B cell (primary cell): ENCODE measurements around the gene MYL7. TPM values are rescaled to one million over a fixed set of nuclear protein-coding genes. Genes with fewer than 3 reads are reported as not detected.

ENCODE experiments used
- ATAC-seq: fragments of 200-7000 bp; cut with Tn5 transposase; one replicate; pipeline ENCODE4 v1.10.0; 2021; ENCODE audit warnings: low read depth, mild to moderate bottlenecking, moderate number of reproducible peaks, moderate library complexity
- CTCF ChIA-PET: fragments of 350-600 bp; sonication (Branson Sonifier 250); formaldehyde crosslinking; loops from one replicate; lab custom pipeline; 2021; ENCODE audit warnings: antibody characterized with exemption, inconsistent platforms; lab: Charles Lee
- POLR2A ChIA-PET: fragments of 350-600 bp; sonication (Branson Sonifier 250); formaldehyde crosslinking; loops from one replicate; lab custom pipeline; 2021; ENCODE audit warnings: antibody characterized with exemption; lab: Charles Lee
- DNase-seq: peaks from one replicate; pipeline ENCODE4 v3.0.0; 2013
- H2AFZ ChIP-seq: 2 replicates; pipeline ENCODE4 v1.6.1; 2012; ENCODE audit warnings: mild to moderate bottlenecking, low read depth, low read length; ENCODE audit not compliant: insufficient read depth, poor library complexity, severe bottlenecking
- H3K27ac ChIP-seq, 2 donors: 1 replicate in 1 of 2; 2 replicates in 1 of 2; pipeline ENCODE4 v1.5.1; 2012 to 2013; ENCODE audit warnings: low read length in 2 of 2, mild to moderate bottlenecking in 2 of 2, moderate library complexity in 1 of 2
- H3K27me3 ChIP-seq, 4 experiments: fragments of 200-600 bp in 1 of 4; sonication (generic) in 1 of 4; replicated peaks in 1 of 4; 1 replicate in 2 of 4; 2 replicates in 2 of 4; pipeline versions ENCODE4 v1.6.1 to v1.7.0; 2013 to 2016; ENCODE audit warnings: low read length in 3 of 4, mild to moderate bottlenecking in 2 of 4, mixed read lengths in 1 of 4, moderate library complexity in 1 of 4; ENCODE audit not compliant: insufficient read depth in 4 of 4, control insufficient read depth in 3 of 4; ENCODE audit errors: control extremely low read depth in 1 of 4
- H3K36me3 ChIP-seq, 2 experiments: replicated peaks in 1 of 2; 1 replicate in 1 of 2; 2 replicates in 1 of 2; pipeline versions ENCODE4 v1.6.1 to v1.7.1; 2013; ENCODE audit warnings: low read length in 1 of 2; ENCODE audit not compliant: insufficient read depth in 2 of 2, control insufficient read depth in 1 of 2; ENCODE audit errors: control extremely low read depth in 1 of 2, extremely low read depth in 1 of 2
- H3K4me1 ChIP-seq, 2 donors: fragments of 200-600 bp in 1 of 2; sonication (generic) in 1 of 2; 1 replicate in 1 of 2; 2 replicates in 1 of 2; pipeline versions ENCODE4 v1.5.1 to v1.6.1; 2013 to 2017; ENCODE audit warnings: low read length in 2 of 2; ENCODE audit not compliant: control insufficient read depth in 2 of 2, insufficient read depth in 2 of 2
- H3K4me2 ChIP-seq: replicated peaks from 2 replicates; pipeline ENCODE3; 2012; ENCODE audit warnings: mild to moderate bottlenecking, low read depth, low read length; ENCODE audit not compliant: poor library complexity, severe bottlenecking
- H3K4me3 ChIP-seq, 5 experiments: fragments of 200-600 bp in 1 of 5; sonication (generic) in 1 of 5; 1 replicate in 3 of 5; 2 replicates in 2 of 5; pipeline versions ENCODE4 v1.5.1 to v1.7.0; 2011 to 2016; ENCODE audit warnings: low read length in 4 of 5, mild to moderate bottlenecking in 4 of 5, low read depth in 2 of 5, control low read depth in 1 of 5, moderate library complexity in 1 of 5; ENCODE audit not compliant: insufficient read depth in 1 of 5; ENCODE audit errors: control extremely low read depth in 1 of 5, extremely low read depth in 1 of 5
- H3K79me2 ChIP-seq: fragments of 200-600 bp; sonication (generic); one replicate; pipeline ENCODE4 v1.6.0; 2016; ENCODE audit warnings: low read length; ENCODE audit not compliant: control insufficient read depth, insufficient read depth
- H3K9ac ChIP-seq: fragments of 200-600 bp; sonication (generic); 2 replicates; pipeline ENCODE4 v1.6.1; 2017; ENCODE audit warnings: mild to moderate bottlenecking, low read length, moderate library complexity
- H3K9me3 ChIP-seq, 3 donors: one replicate each; pipeline versions ENCODE4 v1.6.1 to v1.7.1; 2013; ENCODE audit warnings: low read length in 2 of 3; ENCODE audit not compliant: control insufficient read depth in 2 of 3, insufficient read depth in 1 of 3; ENCODE audit errors: control extremely low read depth in 1 of 3
- H4K20me1 ChIP-seq: 2 replicates; pipeline ENCODE4 v1.6.0; 2012; ENCODE audit warnings: mild to moderate bottlenecking, low read length; ENCODE audit not compliant: insufficient read depth, control insufficient read depth, poor library complexity, severe bottlenecking
- H3K27ac Mint-ChIP-seq: one replicate; pipeline ENCODE4 v1.8.0; 2021; ENCODE audit warnings: mixed read lengths
- H3K27me3 Mint-ChIP-seq: one replicate; pipeline ENCODE4 v1.8.0; 2021; ENCODE audit warnings: mixed read lengths
- H3K4me1 Mint-ChIP-seq: one replicate; pipeline ENCODE4 v1.8.0; 2021; ENCODE audit warnings: mixed read lengths
- H3K4me3 Mint-ChIP-seq: one replicate; pipeline ENCODE4 v1.8.0; 2021; ENCODE audit warnings: mixed read lengths
- H3K9me3 Mint-ChIP-seq: one replicate; pipeline ENCODE4 v1.8.0; 2022; ENCODE audit warnings: mixed read lengths; ENCODE audit not compliant: insufficient read depth
- EZH2 ChIP-seq: IDR thresholded peaks from 2 replicates; pipeline ENCODE4 v1.6.1; 2012; ENCODE audit warnings: borderline replicate concordance, low read depth, mild to moderate bottlenecking, moderate library complexity, low read length; ENCODE audit not compliant: insufficient read depth, poor library complexity, severe bottlenecking
- WGBS: methylation state at CpG from one replicate; pipeline ENCODE4 v1.1.5; 2013; ENCODE audit warnings: missing lambda C conversion rate; ENCODE audit not compliant: insufficient coverage; 5-methylcytosine and 5-hydroxymethylcytosine counted together
- intact Hi-C: fragments of 100-400 bp; cut with micrococcal nuclease; formaldehyde crosslinking; loops from one replicate; pipeline ENCODE4 v1.10.0; 2022
- polyA plus RNA-seq: library from polyadenylated mRNA; depleted of rRNA; stranded (reverse); fragments of >200 nt; gene quantifications from 2 replicates; pipeline ENCODE4 v1.2.3, GENCODE V29; 2012
- total RNA-seq, 2 donors: library from RNA; stranded (reverse); fragments of 120-200 nt in 1 of 2; gene quantifications; 1 replicate in 1 of 2; 2 replicates in 1 of 2; pipeline versions ENCODE4 v1.2.3 to v1.2.4, GENCODE V29; 2013 to 2022
- TF ChIP-seq, protein P1 (sequence below): fragments of 200-600 bp; IDR thresholded peaks from one replicate; pipeline ENCODE4 v1.8.0; 2022; ENCODE audit warnings: antibody characterized with exemption, mild to moderate bottlenecking

Gene MYL7
- total and polyA plus RNA-seq, 2 donors (not counting 1 experiment from before 2014, with no cell fraction given), result not detected

DNA sequence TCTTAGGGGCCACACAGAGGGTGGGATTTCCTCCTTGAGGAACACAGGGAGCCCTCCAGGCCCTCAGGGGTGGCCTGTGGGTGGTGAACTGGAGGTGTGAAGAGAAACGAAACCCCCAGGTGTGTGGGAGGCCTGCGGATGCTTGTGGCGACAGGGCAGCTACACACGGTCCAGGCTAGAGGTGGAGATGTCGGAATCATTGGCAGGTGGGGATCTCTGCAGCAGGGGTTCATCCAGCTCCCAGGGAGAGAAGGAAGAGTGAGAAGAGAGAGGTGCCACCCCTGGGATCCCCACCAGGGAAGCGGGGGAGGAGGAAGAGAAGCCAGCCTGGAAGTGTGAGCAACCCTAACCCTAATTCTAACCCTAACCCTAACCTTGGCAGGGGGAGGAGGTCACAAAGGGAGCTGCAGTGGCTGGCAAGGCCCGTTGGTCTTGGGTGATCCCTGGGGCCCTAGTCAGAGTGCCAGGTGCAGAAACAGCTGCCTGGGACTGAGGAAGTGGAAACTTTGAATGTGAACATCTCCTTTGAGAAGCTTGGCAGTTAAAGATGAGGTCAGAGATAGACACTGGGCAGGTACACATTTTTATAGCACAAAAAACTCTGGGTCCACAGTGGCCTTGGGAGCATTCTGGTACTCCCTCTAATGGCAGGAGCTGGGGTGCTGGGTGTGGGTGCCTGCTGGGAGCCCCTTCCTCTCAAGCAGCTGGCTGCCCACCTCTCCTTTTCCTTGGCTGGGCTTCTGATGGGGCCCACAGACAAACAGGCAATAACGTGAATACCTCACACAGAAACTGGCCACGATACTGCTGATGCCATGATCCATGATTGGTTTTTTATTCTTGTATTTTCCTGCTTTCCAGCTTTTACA is 43.8 kb downstream of the MYL7 start:
- peak; percentile 80 for DNase-seq
- peaks cover 77% of the 10 kb centered on the region for H3K4me1 Mint-ChIP-seq
- H3K4me2 ChIP-seq, result peak overlapping the region; percentile 57
- ATAC-seq, result peak; percentile 87
- H4K20me1 ChIP-seq, result no peaks in the 10 kb centered on the region
- H3K27me3 ChIP-seq, result no peaks in the 10 kb centered on the region
- H3K4me3 ChIP-seq, result no peak overlapping the region
- H3K9ac ChIP-seq, result no peak overlapping the region
- no peak for TF ChIP-seq EZH2
- TF ChIP-seq, protein P1, sequence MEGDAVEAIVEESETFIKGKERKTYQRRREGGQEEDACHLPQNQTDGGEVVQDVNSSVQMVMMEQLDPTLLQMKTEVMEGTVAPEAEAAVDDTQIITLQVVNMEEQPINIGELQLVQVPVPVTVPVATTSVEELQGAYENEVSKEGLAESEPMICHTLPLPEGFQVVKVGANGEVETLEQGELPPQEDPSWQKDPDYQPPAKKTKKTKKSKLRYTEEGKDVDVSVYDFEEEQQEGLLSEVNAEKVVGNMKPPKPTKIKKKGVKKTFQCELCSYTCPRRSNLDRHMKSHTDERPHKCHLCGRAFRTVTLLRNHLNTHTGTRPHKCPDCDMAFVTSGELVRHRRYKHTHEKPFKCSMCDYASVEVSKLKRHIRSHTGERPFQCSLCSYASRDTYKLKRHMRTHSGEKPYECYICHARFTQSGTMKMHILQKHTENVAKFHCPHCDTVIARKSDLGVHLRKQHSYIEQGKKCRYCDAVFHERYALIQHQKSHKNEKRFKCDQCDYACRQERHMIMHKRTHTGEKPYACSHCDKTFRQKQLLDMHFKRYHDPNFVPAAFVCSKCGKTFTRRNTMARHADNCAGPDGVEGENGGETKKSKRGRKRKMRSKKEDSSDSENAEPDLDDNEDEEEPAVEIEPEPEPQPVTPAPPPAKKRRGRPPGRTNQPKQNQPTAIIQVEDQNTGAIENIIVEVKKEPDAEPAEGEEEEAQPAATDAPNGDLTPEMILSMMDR, result no peak
- peak overlapping the region; percentile 78 to 84 for H3K27ac ChIP-seq
- ChIA-PET CTCF (interaction anchor here (1.0 to 1.3 kb wide), 5 partner anchors 10 to 104 kb away, joined by 3 to 4 read pairs (median 3); no protein-coding TSS in a partner anchor), POLR2A (interaction anchor here (0.9 to 2.1 kb wide), 5 partner anchors 16 to 104 kb away, joined by 3 to 21 read pairs (median 3); partner anchors contain the start of genes DBNL, POLD2 and YKT6)
- peak overlapping the region; percentile 34 for H2AFZ ChIP-seq
- peaks cover 40 to 83% of the 10 kb centered on the region in 2 donors for H3K4me1 ChIP-seq
- H3K9me3 ChIP-seq, result peaks cover 0 to 3% (median 0%) of the 10 kb centered on the region in 3 donors
- peak overlapping the region; percentile 87 for H3K27ac Mint-ChIP-seq
- intact Hi-C loops, result loop anchor here (1.0 to 2.0 kb wide), 3 partner anchors 15 to 38 kb away; partner anchors contain the start of genes POLD2 and POLM
- peak overlapping the region; percentile 57 for H3K4me3 Mint-ChIP-seq
- 7% methylated on average over 8 of the region's 9 CpGs for WGBS
- H3K9me3 Mint-ChIP-seq, result no peaks in the 10 kb centered on the region
- no peaks in the 10 kb centered on the region for H3K27me3 Mint-ChIP-seq
- no peaks in the 10 kb centered on the region for H3K36me3 ChIP-seq
- no peaks in the 10 kb centered on the region for H3K79me2 ChIP-seq
